ELF-1 (cell line): ENCODE results near the gene DUS3L.
"Not testable (repeated sequence)": the region's sequence is repeated elsewhere in the genome, so short reads cannot be mapped to it uniquely, and the experiment has no call there.

ENCODE experiments used
- DNase-seq: peaks from one replicate; pipeline ENCODE4 v3.0.0-alpha.2; 2016; ENCODE audit warnings: low read depth, low spot score

Gene DUS3L

GRCh38 chr19:5774921-5775320, 16.0 kb downstream of the DUS3L start:
- no peak for DNase-seq

DNA sequence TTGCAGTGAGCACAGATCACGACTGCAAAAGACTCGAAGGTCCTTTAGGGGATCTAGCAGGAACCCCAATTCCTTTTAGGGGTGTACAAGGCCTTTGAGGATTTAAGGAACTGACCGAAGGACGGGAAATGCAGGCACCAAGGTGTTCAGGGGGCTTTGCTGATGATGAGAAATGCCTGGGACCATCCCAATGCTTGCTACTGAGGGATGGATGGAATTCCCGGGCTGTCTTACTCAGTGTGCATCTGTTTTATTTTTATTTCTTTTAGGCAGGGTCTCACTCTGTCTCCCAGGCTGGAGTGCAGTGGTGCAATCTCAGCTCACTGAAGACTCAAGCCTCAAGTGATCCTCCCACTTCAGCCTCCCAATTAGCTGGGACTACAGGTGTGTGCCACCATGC, 17.7 kb downstream of the DUS3L start:
- DNase-seq: no peak

DNA sequence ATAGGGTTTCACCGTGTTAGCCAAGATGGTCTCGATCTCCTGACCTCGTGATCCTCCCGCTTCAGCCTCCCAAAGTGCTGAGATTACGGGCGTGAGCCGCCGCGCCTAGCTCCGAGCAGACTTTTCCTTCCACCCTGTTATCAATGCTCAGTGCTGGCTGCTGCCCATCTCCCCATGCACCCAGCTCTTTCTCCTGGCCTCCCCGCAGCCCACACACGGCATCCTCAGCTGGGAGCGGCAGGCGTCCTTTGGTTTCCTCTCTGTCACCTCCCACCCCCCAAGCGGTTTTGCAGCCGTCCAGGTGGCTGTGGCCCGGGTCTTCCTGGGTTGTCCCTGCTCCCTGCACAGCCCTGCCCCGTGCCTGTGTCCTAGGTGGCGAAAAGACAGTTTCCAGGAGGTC, 18.5 kb downstream of the DUS3L start:
- DNase-seq: no peak

DNA sequence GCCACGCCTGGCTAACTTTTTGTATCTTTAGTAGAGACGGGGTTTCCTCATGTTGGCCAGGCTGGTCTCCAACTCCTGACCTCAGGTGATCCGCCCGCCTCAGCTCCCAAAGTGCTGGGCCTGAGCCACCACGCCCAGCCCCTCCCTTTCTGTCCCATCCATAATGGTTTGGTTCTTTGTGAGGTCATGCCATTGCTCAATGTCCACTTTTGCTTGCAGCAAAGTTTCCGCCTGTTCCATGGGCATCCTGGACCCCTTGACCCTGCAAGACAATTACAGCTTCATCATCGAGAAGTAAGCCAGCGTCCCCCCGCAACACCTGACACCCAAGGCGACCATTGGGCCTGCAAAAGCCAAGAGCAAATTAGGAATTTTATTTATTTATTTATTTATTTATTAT, 23.0 kb downstream of the DUS3L start:
- no peak for DNase-seq

DNA sequence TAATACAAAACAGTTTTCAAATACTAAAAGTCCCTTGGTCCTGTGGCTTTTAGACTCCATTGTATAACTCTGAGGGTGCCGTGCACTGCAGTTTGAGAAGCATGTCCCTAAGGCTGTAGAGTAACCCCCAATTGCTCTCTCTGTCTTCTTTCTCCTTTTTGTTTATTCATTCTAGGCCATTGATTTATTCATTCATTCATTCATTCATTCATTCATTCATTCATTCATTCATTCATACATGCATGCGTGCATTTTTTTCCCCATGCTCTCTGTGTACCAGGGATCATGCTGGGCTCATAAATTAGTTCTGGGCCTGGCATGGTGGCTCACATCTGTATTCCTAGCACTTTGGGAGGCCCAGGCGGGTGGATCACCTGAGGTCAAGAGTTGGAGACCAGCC, 25.7 kb downstream of the DUS3L start:
- DNase-seq: no peak

- DNase-seq: no peak
These were observed 28.2 kb downstream of the DUS3L start for GRCh38 chr19:5762608-5763217.

DNA sequence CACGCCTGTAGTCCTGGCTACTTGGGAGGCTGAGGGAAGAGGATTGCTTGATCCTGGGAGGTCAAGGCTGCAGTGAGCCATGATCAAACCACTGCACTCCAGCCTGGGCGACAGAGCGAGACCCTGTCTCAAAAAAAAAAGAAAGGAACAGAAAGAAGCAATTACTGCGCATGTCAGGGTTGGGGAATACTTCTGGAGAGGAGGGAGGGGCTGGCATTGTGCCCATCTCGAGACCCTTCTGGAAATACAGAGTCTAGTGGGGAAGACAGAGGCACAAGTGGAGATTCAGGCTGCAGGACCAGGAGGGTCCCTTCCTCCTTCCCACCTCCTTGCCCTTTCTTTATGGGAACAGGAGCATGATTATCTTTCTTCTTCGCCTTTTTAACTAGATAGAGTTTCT, 37.2 kb downstream of the DUS3L start:
- DNase-seq: no peak

DNA sequence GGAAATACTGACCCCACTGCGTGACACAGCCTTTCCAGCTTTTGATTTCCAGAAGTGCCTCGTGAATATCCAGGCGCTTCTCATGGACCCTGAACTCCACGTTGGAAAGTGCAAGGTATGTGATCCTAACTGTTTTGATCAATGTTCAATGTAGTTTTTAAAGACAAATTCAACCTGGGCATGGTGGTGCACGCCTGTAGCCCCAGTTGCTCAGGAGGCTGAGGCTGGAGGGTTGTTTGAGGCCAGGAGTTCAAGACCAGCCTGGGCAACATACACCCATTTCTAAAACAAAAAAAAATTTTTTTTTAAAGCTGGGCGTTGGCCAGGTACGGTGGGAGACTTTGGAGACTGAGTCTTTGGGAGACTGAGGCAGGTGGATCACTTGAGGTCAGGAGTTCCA, 39.3 kb downstream of the DUS3L start:
- no peak for DNase-seq

DNA sequence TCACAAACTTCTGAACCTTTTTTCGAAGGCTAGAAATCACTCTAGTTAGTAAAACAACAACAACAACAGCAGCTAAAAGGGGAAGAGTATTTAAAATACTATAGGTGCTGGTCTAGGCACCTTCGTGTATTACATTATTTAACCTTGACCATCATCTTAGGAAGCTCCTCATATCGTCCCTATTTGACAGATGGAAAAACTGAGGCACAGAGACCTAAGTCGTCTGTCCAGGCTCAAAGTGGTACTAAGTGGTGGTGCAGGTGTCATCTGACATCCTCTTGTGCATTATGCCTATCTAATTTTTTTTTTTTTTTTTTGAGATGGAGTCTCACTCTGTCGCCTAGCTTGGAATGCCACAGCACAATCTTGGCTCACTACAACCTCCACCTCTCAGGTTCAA, 41.5 kb downstream of the DUS3L start:
- DNase-seq: no peak

DNA sequence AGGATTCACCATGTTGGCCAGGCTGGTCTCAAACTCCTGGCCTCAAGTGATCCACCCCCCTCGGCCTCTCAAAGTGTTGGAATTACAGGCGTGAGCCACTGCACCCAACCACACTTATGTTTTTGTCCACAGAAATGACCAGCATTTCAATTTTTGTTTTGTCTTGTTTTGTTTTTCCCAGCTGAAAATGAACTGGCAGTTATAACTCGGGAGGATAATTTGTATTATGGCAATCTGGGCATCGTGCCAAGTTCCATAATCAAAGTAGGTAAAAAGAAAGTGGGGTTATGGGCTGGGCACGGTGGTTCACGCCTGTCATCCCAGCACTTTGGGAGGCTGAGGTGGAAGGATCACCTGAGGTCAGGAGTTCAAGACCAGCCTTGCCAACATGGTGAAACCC, 42.0 kb downstream of the DUS3L start:
- not testable (repeated sequence) for DNase-seq

DNA sequence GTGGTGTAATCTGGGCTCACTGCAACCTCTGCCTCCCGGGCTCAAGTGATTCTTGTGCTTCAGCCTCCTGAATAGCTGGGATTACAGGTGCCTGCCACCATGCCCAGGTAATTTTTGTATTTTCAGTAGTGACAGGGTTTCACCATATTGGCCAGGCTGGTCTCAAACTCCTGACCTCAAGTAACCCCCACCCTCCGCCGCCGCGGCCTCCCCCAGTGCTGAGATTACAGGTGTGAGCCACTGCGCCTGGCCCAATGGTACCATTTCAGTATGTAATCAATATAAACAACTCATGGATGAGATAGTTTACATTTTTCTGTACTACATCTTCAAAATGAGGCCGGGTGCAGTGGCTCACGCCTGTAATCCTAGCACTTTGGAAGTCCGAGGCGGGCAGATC, 46.0 kb downstream of the DUS3L start:
- DNase-seq: not testable (repeated sequence)

- no peak for DNase-seq
These were observed 47.3 kb downstream of the DUS3L start for GRCh38 chr19:5743630-5744029.

- DNase-seq: no peak
These were observed 48.9 kb downstream of the DUS3L start for GRCh38 chr19:5742051-5742450.

GRCh38 chr19:5738423-5738822, 52.5 kb downstream of the DUS3L start:
- DNase-seq: no peak
